ENCODE data around the gene KIF5C.

The KIF5C gene

DNA sequence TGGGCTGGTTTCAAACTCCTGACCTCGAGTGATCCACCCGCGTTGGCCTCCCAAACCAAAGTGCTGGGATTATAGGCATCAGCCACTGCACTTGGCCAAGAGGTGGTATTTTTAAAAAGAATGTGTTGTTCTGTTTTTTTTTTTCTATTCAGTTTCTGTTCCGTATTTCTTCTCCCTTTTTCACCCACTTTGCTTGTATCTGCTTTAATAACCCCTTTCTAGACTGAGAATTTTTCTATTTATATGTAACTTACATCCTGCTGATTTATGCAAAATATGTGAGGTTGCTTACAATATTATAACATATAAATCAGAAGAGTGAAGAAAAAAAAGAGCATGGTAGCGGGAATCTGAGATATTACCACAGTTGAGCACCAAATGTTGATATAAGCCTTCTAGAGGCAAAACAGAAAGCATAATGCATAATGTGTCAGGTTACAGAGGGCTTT lies 146.3 kb downstream of the KIF5C start:
- DNase-seq, result no peak

- no peak for DNase-seq
Observed at GRCh38 chr2:149021761-149022160, 146.7 kb downstream of the KIF5C start.

- no peak for DNase-seq
Observed at GRCh38 chr2:149023091-149023490, 148.1 kb downstream of the KIF5C start.

DNA sequence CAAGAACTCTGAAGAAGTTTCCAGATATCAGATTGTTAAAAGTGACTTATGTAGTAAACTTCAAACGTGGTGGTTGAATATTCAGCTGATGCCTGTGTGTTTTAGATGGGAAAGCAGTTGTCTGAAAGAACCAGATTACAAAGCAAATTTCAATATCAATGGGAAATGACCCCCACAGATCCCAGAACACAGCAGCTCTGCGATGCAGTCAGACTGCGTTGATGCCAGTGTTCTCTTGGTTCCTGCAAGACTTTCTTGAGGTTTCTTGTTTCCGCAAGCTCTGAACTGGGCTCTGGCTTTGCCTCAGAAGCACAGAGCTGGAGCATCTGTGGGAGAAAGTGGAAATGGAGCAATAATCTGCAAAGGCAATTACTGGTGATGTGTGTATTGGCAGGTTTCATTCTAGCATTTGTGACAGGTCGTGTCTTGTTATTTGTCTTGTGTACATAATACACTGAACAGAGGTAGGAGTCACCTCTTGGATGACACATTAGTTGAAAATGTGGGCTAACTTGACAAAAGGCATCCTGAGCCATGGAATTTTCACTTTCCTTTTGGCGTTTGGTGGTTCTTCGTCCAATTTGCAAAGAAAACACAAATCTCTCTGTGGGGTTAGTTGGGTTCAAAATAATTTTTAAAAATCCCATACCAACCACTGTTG lies 152.7 kb downstream of the KIF5C start:
- DNase-seq, result no peak

DNA sequence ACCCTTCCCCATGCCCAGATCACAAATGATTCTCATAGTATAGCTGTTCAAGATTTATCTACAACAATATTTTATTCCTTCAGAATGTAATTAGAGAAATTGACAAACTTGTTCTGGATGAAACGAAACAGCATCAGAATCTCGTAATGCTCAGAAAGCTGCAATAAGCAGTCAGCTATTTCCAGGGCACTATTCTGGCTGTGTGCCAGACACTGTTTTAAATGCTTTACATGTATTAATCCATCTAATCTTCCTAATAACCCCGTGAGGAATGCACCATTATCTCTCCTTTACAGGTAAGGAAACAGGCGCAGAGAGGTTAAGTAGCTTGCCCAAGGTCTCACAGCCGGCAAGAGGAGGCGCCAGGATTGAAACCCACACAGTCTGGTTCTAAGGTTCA lies 153.3 kb downstream of the KIF5C start:
- no peak for DNase-seq

DNA sequence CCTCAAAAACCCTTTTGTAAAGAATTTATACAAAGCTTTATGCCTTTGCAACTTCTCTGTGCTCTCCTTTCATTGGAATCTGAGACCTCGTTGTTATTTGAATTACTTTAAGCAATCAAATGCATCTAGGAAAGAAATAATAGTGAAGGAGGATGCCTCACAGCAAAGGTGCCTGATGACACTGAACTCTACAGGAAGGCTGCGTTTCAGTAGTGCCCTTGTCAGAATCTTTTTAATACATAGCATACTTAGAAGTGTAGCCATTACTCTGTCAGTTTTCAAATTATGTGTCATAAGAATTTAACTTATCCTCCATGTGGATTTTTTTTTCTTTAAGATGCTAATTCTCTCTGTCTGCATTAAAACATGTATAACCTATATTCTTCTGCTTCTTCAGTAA lies 153.9 kb downstream of the KIF5C start:
- DNase-seq, result no peak

DNA sequence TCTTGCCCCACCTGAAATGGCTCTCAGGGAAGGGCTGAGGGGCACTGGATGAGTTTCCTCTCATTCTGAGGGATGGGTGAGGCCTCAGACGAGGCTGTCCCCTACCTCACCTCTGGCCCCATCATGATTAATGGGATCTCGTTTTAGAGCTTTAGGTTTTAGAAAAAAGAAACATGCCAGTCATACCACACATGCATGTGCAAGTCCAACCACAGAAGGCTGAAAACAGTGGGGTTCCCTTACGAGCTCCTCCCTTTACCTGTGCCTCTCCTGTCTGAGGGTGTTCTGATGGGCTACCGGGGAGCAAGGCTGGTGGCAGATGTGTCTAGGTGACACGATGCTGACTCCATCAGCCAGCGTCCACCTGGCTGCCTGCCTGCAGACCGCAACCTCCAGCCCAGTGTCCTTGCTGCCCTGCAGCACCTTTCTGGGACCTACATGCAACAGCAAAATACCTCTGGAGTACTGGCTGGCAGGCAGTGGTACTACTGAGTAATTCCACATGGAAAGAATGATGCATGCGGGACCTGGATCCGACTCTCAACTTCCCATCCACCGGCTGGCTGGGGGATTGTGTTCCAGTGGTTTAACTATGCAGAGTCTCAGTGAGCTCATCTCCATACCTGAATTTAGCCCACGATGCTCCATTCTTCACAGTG lies 154.4 kb downstream of the KIF5C start:
- no peak for DNase-seq

- no peak for DNase-seq
Observed at GRCh38 chr2:149031396-149031795, 156.4 kb downstream of the KIF5C start.

DNA sequence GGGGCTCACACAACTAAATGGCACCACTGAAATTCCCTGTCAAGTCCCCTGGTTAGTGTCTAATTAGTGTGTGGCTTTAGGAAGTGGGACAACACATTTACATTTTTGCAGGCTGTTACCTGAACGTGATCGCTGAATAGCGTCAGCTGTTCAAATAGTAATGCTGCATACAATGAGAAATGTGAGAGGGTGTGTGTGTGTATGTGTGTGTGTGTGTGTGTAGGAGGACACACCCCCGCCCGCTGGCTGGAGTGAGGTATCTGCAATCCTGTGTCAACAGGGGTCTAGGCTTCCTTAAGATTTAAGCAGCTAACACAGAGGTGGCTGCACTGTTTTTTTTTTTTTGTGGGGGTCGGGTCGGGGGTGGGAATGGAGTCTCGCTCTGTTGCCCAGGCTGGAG lies 158.7 kb downstream of the KIF5C start:
- DNase-seq, result no peak

DNA sequence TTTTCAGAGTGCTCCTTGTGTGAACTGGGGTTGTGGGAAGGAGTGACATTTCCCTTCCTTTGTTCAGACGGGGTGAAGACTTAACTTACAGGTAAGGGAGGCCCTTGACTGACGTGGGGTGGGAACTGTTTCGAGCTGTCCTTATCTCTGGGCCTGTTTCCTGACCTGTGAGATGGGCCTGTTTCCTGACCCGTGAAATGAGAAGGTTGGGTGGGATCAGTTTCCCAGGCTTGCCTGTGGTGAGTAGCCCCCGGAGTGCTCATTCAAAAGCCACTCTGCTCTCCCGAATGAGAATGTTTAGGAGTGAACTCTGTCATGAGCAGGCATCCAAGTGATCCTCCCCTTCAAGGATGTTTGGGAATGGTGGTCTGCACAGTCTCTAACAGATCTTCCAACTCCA lies 159.4 kb downstream of the KIF5C start:
- no peak for DNase-seq

DNA sequence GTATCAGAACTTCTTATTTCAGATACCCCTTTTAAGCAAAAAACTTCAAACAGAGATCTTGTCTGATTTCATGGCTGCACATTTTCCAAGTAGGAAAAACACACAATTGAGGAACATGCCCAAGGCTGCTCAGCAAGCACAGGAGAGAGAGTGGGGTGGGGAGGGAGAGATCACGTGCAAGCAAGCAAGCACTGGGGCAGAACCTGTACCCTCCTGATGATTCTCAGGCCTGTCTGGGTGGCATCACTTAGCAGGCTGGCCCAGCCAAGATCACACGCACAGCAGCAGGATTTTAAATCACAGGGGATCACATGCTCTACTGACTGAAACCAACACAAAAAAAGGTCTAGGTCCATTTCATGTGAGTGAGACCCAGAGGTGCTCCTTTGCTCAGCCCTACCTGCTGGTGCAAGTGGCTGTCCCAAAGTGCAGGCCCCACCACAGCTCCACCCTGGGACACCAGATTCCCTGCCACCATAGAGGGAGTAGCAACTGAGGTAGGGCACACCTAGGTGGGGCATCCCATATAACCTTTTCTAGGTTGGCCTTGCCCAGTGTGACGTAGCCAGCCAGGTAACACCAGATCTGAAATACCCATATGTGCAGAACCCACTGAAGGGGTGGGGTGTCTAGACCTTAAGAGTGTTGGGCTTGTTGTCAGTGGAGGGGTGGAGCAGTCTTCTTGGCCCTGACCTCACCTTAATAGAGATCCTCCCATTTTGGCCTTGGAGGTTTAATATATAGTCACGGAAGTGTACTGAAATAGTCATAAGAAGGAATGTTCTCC lies 161.7 kb downstream of the KIF5C start:
- DNase-seq, result no peak

- DNase-seq, result no peak
Observed at GRCh38 chr2:149037851-149038250, 162.8 kb downstream of the KIF5C start.

DNA sequence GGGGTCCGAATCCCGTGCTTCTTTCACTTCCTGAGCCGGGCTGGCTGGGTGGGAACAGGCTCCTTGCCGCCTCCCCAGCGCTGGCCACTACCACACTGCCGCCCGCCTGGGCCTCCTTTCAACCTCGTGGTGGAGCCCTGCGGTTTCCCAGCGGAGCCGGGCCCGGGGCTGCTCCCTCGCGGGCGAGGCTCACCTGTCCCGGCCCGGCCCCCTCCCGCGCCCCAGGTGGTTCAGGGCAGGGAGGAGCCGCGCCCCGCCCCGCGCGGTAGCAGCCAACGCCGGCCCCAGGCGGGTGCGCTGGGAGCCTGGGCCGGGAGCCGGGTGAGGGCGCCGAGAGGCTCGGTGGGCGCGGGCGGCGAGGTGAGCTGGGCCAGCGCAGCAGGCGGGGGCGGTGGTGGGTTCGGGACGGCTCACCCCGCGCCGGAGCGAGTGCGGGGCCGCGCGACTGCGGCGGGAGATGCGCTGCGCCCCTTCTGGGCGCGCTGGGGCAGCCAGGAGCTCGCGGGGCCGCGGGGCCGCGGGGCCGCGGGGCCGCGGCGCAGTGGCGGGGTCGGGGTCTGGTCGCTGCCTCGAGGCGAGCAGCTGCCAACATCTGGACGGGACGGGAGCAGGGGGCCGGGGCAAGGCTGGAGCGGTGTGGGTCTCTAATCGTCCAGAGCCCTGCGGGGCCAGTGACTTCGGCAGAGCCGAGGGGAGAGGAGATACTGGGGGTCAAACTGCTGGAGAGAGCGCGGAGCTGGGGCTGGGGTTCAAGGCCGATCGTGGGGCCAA lies 163.6 kb downstream of the KIF5C start, which contains the start of gene LYPD6B:
TSS of gene LYPD6B (plus strand) at position 258 of the 771 bp plus-strand sequence. CDS start 92,250 bp downstream, outside the sequence.
- DNase-seq, result no peak

- DNase-seq, result no peak
Observed at GRCh38 chr2:149039213-149039724, 164.2 kb downstream of the KIF5C start.

GRCh38 chr2:149040451-149040850 lies 165.4 kb downstream of the KIF5C start:
- DNase-seq, result no peak

DNA sequence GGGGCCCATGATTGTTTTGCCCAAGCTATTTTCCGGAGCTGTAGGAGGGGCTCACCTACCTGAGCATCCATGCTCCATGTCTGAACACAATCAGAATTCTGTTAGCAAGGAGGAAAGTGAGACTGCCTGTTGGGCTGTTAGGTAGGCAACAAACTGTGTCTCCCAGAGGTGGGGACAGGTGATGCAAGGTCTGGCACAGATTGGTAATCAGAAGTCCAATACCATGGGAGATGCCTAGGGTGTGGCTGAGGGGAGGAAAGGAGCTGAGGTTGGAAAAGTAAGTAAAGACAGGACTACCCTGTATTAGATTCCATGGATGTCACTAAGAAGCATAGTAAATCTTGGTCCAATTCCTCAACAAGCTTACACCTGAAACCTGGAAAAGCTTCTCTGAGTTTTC lies 166.5 kb downstream of the KIF5C start:
- no peak for DNase-seq

DNA sequence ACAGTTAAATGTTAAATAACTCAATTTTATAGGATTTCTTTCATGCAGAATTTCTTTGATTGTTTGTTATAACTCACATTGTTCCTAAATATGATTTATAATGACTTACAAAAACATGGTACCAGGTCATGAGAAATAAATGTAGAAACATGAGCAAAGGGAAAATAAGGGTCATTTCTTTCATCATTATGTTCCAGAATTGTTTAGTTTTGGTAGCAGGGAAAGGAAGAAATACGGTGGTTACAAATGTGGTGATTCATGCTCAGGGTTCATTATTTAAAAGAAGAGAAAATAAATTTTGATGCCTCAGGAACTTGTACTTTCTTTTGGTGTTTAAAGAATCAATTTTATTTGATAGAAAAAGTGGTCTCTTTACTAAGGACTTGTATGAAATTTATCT lies 167.9 kb downstream of the KIF5C start:
- no peak for DNase-seq

DNA sequence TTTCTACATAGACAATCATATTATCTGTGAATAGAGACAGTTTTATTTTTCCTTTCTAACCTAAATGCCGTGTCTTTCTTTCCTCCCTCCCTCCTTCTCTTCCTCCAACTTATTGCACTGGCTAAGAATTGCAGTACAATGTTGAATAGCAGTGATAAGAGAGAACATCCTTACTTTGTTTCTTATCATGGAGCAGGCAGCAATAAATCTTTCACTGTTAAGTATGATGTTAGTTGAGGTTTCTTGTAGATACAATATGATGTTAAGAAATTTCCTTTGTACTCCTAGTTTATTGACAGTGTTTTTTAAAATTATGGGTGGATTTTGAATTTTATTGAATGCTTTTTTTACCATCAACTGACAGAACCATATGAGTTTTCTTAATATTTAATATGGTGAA lies 169.5 kb downstream of the KIF5C start:
- DNase-seq, result no peak

GRCh38 chr2:149047118-149047517 lies 172.1 kb downstream of the KIF5C start:
- DNase-seq, result no peak

DNA sequence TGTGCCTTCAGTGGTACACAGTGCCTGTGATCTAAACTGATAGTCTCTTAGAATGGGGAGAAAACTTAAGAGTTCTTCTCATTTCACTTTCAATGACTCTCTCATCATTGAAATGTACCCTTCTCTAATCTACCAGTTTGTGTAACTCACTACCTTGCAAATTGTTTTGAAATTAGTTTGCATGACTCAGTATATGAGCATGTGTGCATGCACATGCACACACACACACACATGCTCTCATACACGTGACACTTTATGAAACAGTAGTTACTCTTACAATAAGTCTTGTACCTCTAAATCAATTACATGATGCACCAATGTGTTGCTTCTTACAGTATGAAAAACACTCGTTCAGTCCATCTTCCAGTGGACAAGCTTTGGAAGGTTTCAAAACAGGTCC lies 174.1 kb downstream of the KIF5C start:
- no peak for DNase-seq

GRCh38 chr2:149050188-149050587 lies 175.2 kb downstream of the KIF5C start:
- no peak for DNase-seq

DNA sequence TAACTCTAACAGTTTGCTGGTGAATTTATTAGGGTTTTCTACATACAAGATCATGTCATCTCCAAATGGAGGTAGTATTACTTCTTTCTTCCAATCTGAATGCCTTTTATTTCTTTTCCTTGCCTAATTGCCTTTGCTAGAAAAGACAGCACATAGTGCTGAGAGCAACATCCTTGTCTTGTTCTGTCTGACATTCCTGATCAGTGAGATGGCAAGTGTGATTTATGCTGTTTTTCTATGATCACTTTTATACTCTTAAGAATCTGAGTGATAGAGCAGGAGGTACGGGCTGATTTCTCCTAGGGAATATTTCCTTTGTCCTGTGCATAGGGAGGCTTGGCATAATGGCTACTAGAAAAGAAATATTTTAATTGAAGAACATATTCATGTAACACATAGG lies 180.7 kb downstream of the KIF5C start:
- DNase-seq, result no peak
